Motor neuron (in vitro differentiated cells): Measurements from ENCODE around the gene DUSP7. TPM values are rescaled to one million over a fixed set of nuclear protein-coding genes. Genes with fewer than 3 reads are reported as not detected.

ENCODE experiments used
- ATAC-seq, 8 experiments: fragments of 200-7000 bp; cut with Tn5 transposase; replicated peaks in 6 of 8; 2 replicates each; pipeline ENCODE4 v1.8.0; 2021; ENCODE audit warnings: mild to moderate bottlenecking in 8 of 8, moderate library complexity in 8 of 8
- H3K27ac ChIP-seq, 2 donors: fragments of 250-450 bp; sonication (Bioruptor Pico); 2 replicates each; pipeline ENCODE4 v1.9.0; 2021; ENCODE audit warnings: antibody characterized with exemption in 2 of 2, mild to moderate bottlenecking in 2 of 2, moderate library complexity in 1 of 2
- H3K4me1 ChIP-seq, 2 donors: fragments of 250-450 bp; sonication (Bioruptor Pico); replicated peaks in 1 of 2; 2 replicates each; pipeline ENCODE4 v1.6.1; 2021; ENCODE audit warnings: antibody characterized with exemption in 2 of 2, mild to moderate bottlenecking in 2 of 2, moderate library complexity in 1 of 2
- H3K4me3 ChIP-seq, 5 donors: fragments of 250-450 bp; sonication (Bioruptor Pico); 2 replicates each; pipeline ENCODE4 v1.9.0; 2021; ENCODE audit warnings: antibody characterized with exemption in 5 of 5, mild to moderate bottlenecking in 5 of 5, moderate library complexity in 4 of 5
- WGBS, 10 experiments: fragments of 450-650 bp; shearing (Covaris generic); methylation state at CpG; one replicate each; pipeline ENCODE4 v1.0.0; 2022; 5-methylcytosine and 5-hydroxymethylcytosine counted together
- in situ Hi-C, 9 experiments: fragments of 400-800 bp; cut with MboI; loops; one replicate each; pipeline ENCODE4 v1.15.0; 2021; ENCODE audit warnings: low sequenced_read_pairs in 9 of 9, low pct_unique_long_range_greater_than_20kb in 2 of 9; ENCODE audit not compliant: unreplicated experiment in 9 of 9
- total RNA-seq, 8 experiments: library from RNA; unstranded; fragments of 300-600 nt; gene quantifications; 2 replicates each; pipeline versions ENCODE4 v1.2.3 to v1.2.4, GENCODE V29; 2022

The DUSP7 gene
- total RNA-seq, 8 experiments from 2014 or later = 6.9 to 12.9 (median 8.8) TPM

GRCh38 chr3:52015438-52016228 is 40.7 kb downstream of the DUSP7 start:
- Histone ChIP-seq H3K27ac (peak overlapping the region in 1 of 2 donors; percentile 59), H3K4me1 (no peaks in the 10 kb centered on the region), H3K4me3 (no peak overlapping the region)
- WGBS, 10 experiments = 100% methylated on average over 1 of the region's 13 CpGs; no CpG with 5 or more reads in 9 of the 10 experiments
- ATAC-seq = no peak
- in situ Hi-C loops = loop anchor here in 3 of 9 experiments (25.0 kb wide), 1 partner anchor 122 kb away; no protein-coding TSS in a partner anchor

- in situ Hi-C loops = loop anchor here in 3 of 9 experiments (25.0 kb wide), 1 partner anchor 123 kb away; no protein-coding TSS in a partner anchor
- H3K4me3 ChIP-seq = no peak overlapping the region
- no peaks in the 10 kb centered on the region for H3K4me1 ChIP-seq
- WGBS, 10 experiments = 59 to 92% (median 83%) methylated on average over 1 to 4 of the region's 8 CpGs; no CpG with 5 or more reads in 5 of the 10 experiments
- ATAC-seq = peak in 4 of 8 experiments; percentile 15 to 60 (median 28)
- H3K27ac ChIP-seq = no peak overlapping the region
These were observed 41.8 kb downstream of the DUSP7 start for GRCh38 chr3:52014613-52015012.

- in situ Hi-C loops = loop anchor here in 3 of 9 experiments (25.0 kb wide), 1 partner anchor 123 kb away; no protein-coding TSS in a partner anchor
- ATAC-seq = peak in 1 of 8 experiments; percentile 51
- 17 to 95% (median 80%) methylated on average over 1 to 4 of the region's 6 CpGs; no CpG with 5 or more reads in 3 of the 10 experiments for WGBS, 10 experiments
- Histone ChIP-seq H3K4me3 (no peak overlapping the region), H3K4me1 (no peaks in the 10 kb centered on the region), H3K27ac (no peak overlapping the region)
These were observed 42.4 kb downstream of the DUSP7 start for GRCh38 chr3:52013802-52014598.

GRCh38 chr3:52012699-52013098 is 43.7 kb downstream of the DUSP7 start:
- in situ Hi-C loops = loop anchor here in 3 of 9 experiments (25.0 kb wide), 1 partner anchor 125 kb away; no protein-coding TSS in a partner anchor
- WGBS, 10 experiments = 0 to 100% (median 63%) methylated on average over 1 to 5 of the region's 7 CpGs; no CpG with 5 or more reads in 3 of the 10 experiments

GRCh38 chr3:52010431-52010830 is 45.9 kb downstream of the DUSP7 start:
- ATAC-seq = no peak
- in situ Hi-C loops = loop anchor here in 3 of 9 experiments (25.0 kb wide), 1 partner anchor 127 kb away; no protein-coding TSS in a partner anchor
- Histone ChIP-seq H3K4me3 (no peak overlapping the region), H3K4me1 (peaks cover 10 to 11% of the 10 kb centered on the region in 2 donors), H3K27ac (no peak overlapping the region)

More at GRCh38 chr3:52012699-52013098, 43.7 kb downstream of the DUSP7 start:
- no peak overlapping the region for H3K4me3 ChIP-seq
- ATAC-seq = no peak
- H3K4me1 ChIP-seq = no peaks in the 10 kb centered on the region
- H3K27ac ChIP-seq = no peak overlapping the region

- Histone ChIP-seq H3K4me3 (no peak overlapping the region), H3K27ac (no peak overlapping the region), H3K4me1 (peaks cover 32 to 42% of the 10 kb centered on the region in 2 donors)
- ATAC-seq = no peak
- in situ Hi-C loops = loop anchor here in 7 of 9 experiments (10.0 to 25.0 kb wide), 2 partner anchors 130 to 138 kb away; no protein-coding TSS in a partner anchor
- 21 to 100% (median 70%) methylated on average over 1 to 2 of the region's 4 CpGs; no CpG with 5 or more reads in 4 of the 10 experiments for WGBS, 10 experiments
These were observed 49.1 kb downstream of the DUSP7 start for GRCh38 chr3:52007291-52007690.

GRCh38 chr3:52006820-52007133 is 49.6 kb downstream of the DUSP7 start:
- 40 to 73% methylated on average over 1 to 2 of the region's 6 CpGs; no CpG with 5 or more reads in 8 of the 10 experiments for WGBS, 10 experiments
- H3K27ac ChIP-seq = no peak overlapping the region
- no peak for ATAC-seq
- H3K4me1 ChIP-seq = peaks cover 35 to 47% of the 10 kb centered on the region in 2 donors
- in situ Hi-C loops = loop anchor here in 7 of 9 experiments (10.0 to 25.0 kb wide), 2 partner anchors 131 to 138 kb away; no protein-coding TSS in a partner anchor
- no peak overlapping the region for H3K4me3 ChIP-seq

GRCh38 chr3:52006017-52006819 is 50.2 kb downstream of the DUSP7 start:
- 20 to 100% (median 67%) methylated on average over 1 to 2 of the region's 8 CpGs; no CpG with 5 or more reads in 3 of the 10 experiments for WGBS, 10 experiments
- Histone ChIP-seq H3K27ac (no peak overlapping the region), H3K4me3 (no peak overlapping the region), H3K4me1 (peaks cover 38 to 49% of the 10 kb centered on the region in 2 donors)
- in situ Hi-C loops = loop anchor here in 7 of 9 experiments (10.0 to 25.0 kb wide), 2 partner anchors 131 to 139 kb away; no protein-coding TSS in a partner anchor
- no peak for ATAC-seq

GRCh38 chr3:52005571-52005986 is 50.8 kb downstream of the DUSP7 start:
- peaks cover 38 to 49% of the 10 kb centered on the region in 2 donors for H3K4me1 ChIP-seq
- 100% methylated on average over 1 of the region's 15 CpGs; no CpG with 5 or more reads in 9 of the 10 experiments for WGBS, 10 experiments
- ATAC-seq = peak; percentile 9 to 69 (median 46)
- no peak overlapping the region for H3K4me3 ChIP-seq
- H3K27ac ChIP-seq = peak overlapping the region in 1 of 2 donors; percentile 13
- in situ Hi-C loops = loop anchor here in 7 of 9 experiments (10.0 to 25.0 kb wide), 2 partner anchors 132 to 139 kb away; no protein-coding TSS in a partner anchor

GRCh38 chr3:52004906-52005395 is 51.4 kb downstream of the DUSP7 start:
- Histone ChIP-seq H3K27ac (no peak overlapping the region), H3K4me3 (no peak overlapping the region), H3K4me1 (peaks cover 38 to 49% of the 10 kb centered on the region in 2 donors)
- 90 to 100% (median 100%) methylated on average over 1 to 3 of the region's 4 CpGs; no CpG with 5 or more reads in 6 of the 10 experiments for WGBS, 10 experiments
- no peak for ATAC-seq
- in situ Hi-C loops = loop anchor here (5.0 to 25.0 kb wide), 3 partner anchors 132 to 140 kb away; no protein-coding TSS in a partner anchor

GRCh38 chr3:52004163-52004787 is 52.1 kb downstream of the DUSP7 start:
- 18 to 100% (median 72%) methylated on average over 1 to 4 of the region's 16 CpGs; no CpG with 5 or more reads in 4 of the 10 experiments for WGBS, 10 experiments
- Histone ChIP-seq H3K4me3 (no peak overlapping the region), H3K4me1 (peaks cover 38 to 49% of the 10 kb centered on the region in 2 donors), H3K27ac (no peak overlapping the region)
- peak in 7 of 8 experiments; percentile 46 to 78 (median 68) for ATAC-seq
- in situ Hi-C loops = loop anchor here (5.0 to 25.0 kb wide), 3 partner anchors 133 to 141 kb away; no protein-coding TSS in a partner anchor
